Thymus (tissue), 11 donors: ENCODE measurements around the gene ABHD16A. TPM values are rescaled to one million over a fixed set of nuclear protein-coding genes. Genes with fewer than 3 reads are reported as not detected.
"Not testable (repeated sequence)": the region's sequence is repeated elsewhere in the genome, so short reads cannot be mapped to it uniquely, and the experiment has no call there.

Experiments
- DNase-seq, 9 donors: peaks; one replicate each; pipeline ENCODE4 v3.0.0-alpha.2; 2013; ENCODE audit warnings: low spot score in 9 of 9, low read depth in 6 of 9, missing footprints in 1 of 9
- H3K27ac ChIP-seq, 2 donors: one replicate each; pipeline ENCODE4 v1.5.1; 2013; ENCODE audit warnings: control low read depth in 1 of 2, low read depth in 1 of 2, low read length in 1 of 2, mild to moderate bottlenecking in 1 of 2, moderate library complexity in 1 of 2
- H3K27me3 ChIP-seq, 2 donors: one replicate each; pipeline ENCODE4 v1.5.1; 2013; ENCODE audit warnings: low read length in 1 of 2; ENCODE audit not compliant: control insufficient read depth in 2 of 2, insufficient read depth in 1 of 2
- H3K36me3 ChIP-seq, 2 donors: one replicate each; pipeline ENCODE4 v1.5.1; 2013; ENCODE audit warnings: low read length in 1 of 2, mild to moderate bottlenecking in 1 of 2, moderate library complexity in 1 of 2; ENCODE audit not compliant: control insufficient read depth in 2 of 2, insufficient read depth in 2 of 2
- H3K4me1 ChIP-seq, 2 donors: one replicate each; pipeline ENCODE4 v1.5.1; 2013; ENCODE audit warnings: low read length in 2 of 2; ENCODE audit not compliant: control insufficient read depth in 2 of 2, insufficient read depth in 2 of 2
- H3K4me3 ChIP-seq, 2 donors: one replicate each; pipeline ENCODE4 v1.5.1; 2013; ENCODE audit warnings: low read length in 2 of 2, control low read depth in 1 of 2, mild to moderate bottlenecking in 1 of 2
- H3K9me3 ChIP-seq, 2 donors: one replicate each; pipeline ENCODE4 v1.5.1; 2013; ENCODE audit warnings: low read length in 1 of 2, mild to moderate bottlenecking in 1 of 2; ENCODE audit not compliant: control insufficient read depth in 2 of 2, insufficient read depth in 1 of 2
- WGBS: extraction: QIAGEN DNeasy Blood & Tissue Kit; methylation state at CpG from one replicate; pipeline ENCODE4 v1.1.7; 2013; 5-methylcytosine and 5-hydroxymethylcytosine counted together
- polyA plus RNA-seq: library from polyadenylated mRNA; stranded (reverse); fragments of 200-250 nt; gene quantifications from one replicate; pipeline ENCODE4 v1.2.3, GENCODE V29; 2013
- total RNA-seq: library from RNA; stranded (reverse); fragments of 120-200 nt; gene quantifications from one replicate; pipeline ENCODE4 v1.2.4, GENCODE V29; 2013
- donor health status: healthy.

Gene ABHD16A
- total and polyA plus RNA-seq, 2 donors = 50.0 to 51.3 TPM

GRCh38 chr6:31709157-31709556, 6.0 kb upstream of the ABHD16A start:
- 95% methylated on average over 11 of the region's 11 CpGs for WGBS
- not testable (repeated sequence) for H3K4me3 ChIP-seq, H3K27ac ChIP-seq, H3K27me3 ChIP-seq, H3K9me3 ChIP-seq, DNase-seq, H3K36me3 ChIP-seq
- peaks cover 6 to 33% of the 10 kb centered on the region in 2 donors for H3K4me1 ChIP-seq

DNA sequence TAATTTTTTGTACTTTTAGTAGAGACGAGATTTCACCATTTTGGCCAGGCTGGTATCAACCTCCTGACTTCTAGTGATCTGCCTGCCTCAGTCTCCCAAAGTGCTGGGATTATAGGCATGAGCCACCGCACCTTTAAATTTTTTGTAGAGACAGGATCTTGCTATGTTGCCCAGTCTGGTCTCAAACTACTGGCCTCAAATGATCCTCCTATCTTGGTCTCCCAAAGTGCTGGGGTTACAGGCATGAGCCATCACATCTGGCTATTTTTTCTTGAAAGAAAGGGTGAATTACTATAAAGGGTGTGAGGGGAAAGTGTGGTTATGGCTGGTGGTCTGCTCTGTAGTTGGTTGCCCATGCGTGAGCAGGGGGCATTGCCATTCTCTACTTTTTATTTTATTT, 5.1 kb upstream of the ABHD16A start:
- no peak overlapping the region for H3K27ac ChIP-seq
- peaks cover 0 to 5% of the 10 kb centered on the region in 2 donors for H3K9me3 ChIP-seq
- no peaks in the 10 kb centered on the region for H3K27me3 ChIP-seq
- WGBS = 98% methylated on average over 3 of the region's 3 CpGs
- no peak overlapping the region for H3K4me3 ChIP-seq
- peaks cover 5 to 32% of the 10 kb centered on the region in 2 donors for H3K4me1 ChIP-seq
- H3K36me3 ChIP-seq = no peaks in the 10 kb centered on the region
- no peak for DNase-seq

DNA sequence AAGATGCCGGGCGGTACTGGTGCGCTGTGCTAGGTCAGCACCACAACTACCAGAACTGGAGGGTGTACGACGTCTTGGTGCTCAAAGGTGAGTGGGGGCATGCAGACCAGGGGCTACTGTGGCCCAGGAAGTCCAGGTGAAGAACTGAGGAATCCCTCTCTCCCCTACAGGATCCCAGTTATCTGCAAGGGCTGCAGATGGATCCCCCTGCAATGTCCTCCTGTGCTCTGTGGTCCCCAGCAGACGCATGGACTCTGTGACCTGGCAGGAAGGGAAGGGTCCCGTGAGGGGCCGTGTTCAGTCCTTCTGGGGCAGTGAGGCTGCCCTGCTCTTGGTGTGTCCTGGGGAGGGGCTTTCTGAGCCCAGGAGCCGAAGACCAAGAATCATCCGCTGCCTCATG, 4.6 kb upstream of the ABHD16A start:
- no peaks in the 10 kb centered on the region for H3K36me3 ChIP-seq
- WGBS = 97% methylated on average over 10 of the region's 10 CpGs
- no peaks in the 10 kb centered on the region for H3K27me3 ChIP-seq
- H3K27ac ChIP-seq = no peak overlapping the region
- peaks cover 5 to 27% of the 10 kb centered on the region in 2 donors for H3K4me1 ChIP-seq
- DNase-seq = no peak
- no peak overlapping the region for H3K4me3 ChIP-seq
- H3K9me3 ChIP-seq = peaks cover 0 to 5% of the 10 kb centered on the region in 2 donors

- H3K27me3 ChIP-seq = no peaks in the 10 kb centered on the region
- WGBS = 97% methylated on average over 3 of the region's 3 CpGs
- no peak within 1 kb of the TSS for H3K27ac ChIP-seq
- H3K4me1 ChIP-seq = peaks cover 13 to 28% of the 10 kb centered on the region in 2 donors
- peaks cover under 1 to 1% of the 10 kb centered on the region in 2 donors for H3K36me3 ChIP-seq
- peaks cover 0 to 5% of the 10 kb centered on the region in 2 donors for H3K9me3 ChIP-seq
- no peak for DNase-seq
- H3K4me3 ChIP-seq = no peak within 1 kb of the TSS
Observed at GRCh38 chr6:31706599-31706998, 3.5 kb upstream of the ABHD16A start, which contains the start of gene LY6G6F. TSS of gene LY6G6F (plus strand) at chr6:31706866. CDS start at chr6:31706907, 41 bp downstream.

- peaks cover 6 to 7% of the 10 kb centered on the region in 2 donors for H3K36me3 ChIP-seq
- no peak for DNase-seq
- peaks cover 0 to 5% of the 10 kb centered on the region in 2 donors for H3K9me3 ChIP-seq
- H3K27ac ChIP-seq = no peak overlapping the region
- H3K4me1 ChIP-seq = peaks cover 15 to 26% of the 10 kb centered on the region in 2 donors
- no peak overlapping the region for H3K4me3 ChIP-seq
- no peaks in the 10 kb centered on the region for H3K27me3 ChIP-seq
- WGBS = 95% methylated on average over 6 of the region's 6 CpGs
Observed at GRCh38 chr6:31705931-31706330, 2.8 kb upstream of the ABHD16A start.

DNA sequence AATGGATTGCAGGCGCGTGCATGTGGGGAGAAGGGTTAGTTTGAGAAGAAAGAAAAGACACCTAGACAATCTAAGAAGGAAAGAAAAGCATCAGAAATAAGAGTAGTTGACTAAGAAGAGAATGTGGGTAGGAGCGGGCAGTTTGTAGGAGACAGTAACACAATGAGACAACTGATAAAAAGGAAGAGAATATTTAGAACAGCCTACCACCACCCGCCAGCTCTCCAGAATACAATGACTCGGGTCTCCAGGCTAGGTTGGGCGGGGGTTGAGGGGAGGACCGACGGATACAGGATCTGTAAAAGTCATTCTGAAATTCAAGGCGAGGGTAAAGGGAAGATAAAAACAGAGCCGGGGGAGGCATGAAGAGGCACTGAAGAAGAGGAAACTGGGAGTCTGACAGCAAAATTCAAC, 712 bp downstream of the ABHD16A start:
- peak overlapping the region; percentile 88 to 94 for H3K4me3 ChIP-seq
- 2% methylated on average over 10 of the region's 10 CpGs for WGBS
- H3K27me3 ChIP-seq = no peaks in the 10 kb centered on the region
- DNase-seq = no peak
- H3K36me3 ChIP-seq = peaks cover 20 to 29% of the 10 kb centered on the region in 2 donors
- H3K4me1 ChIP-seq = peaks cover 15 to 19% of the 10 kb centered on the region in 2 donors
- H3K9me3 ChIP-seq = peaks cover 0 to 5% of the 10 kb centered on the region in 2 donors
- peak overlapping the region; percentile 98 to 100 for H3K27ac ChIP-seq

DNA sequence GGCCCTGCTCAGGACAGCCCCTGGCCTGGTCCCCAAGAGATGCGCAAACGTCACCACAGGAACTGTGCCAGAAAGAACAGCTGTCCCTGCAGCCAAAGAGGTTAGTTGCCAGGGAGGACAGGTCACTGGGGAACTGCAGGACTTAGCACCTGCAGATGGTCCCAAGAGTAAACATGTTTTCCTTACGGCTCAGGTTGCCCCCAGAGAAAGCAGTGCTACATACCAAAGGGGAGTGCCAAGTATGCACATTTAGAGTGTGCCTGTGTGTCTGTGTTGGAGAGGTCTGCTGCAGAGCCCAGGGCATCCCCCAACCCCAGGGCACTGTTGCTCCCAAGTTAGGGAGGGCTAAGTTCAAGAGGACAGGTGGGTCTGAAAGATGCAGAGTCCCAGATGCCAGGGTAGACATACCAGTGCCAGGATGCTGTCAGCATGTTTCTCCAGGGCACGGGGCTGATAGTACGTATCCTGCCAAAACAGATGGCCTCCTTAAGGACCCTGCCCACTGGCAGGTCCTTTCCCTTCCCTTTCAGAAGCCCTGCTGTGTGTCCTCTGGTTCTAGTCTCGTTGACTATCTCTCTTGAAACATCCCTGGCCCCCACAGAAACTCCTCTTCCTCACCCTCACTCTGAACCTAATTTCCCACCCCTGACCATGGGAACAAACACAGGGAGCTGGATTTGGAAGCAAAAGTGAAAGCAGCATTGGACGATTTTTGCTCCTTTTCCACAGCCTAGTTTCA, 1.3 kb downstream of the ABHD16A start:
- 56% methylated on average over 7 of the region's 7 CpGs for WGBS

GRCh38 chr6:31700740-31701401, 2.3 kb downstream of the ABHD16A start:
- Histone ChIP-seq H3K27ac (no peak overlapping the region), H3K36me3 (peaks cover 25 to 40% of the 10 kb centered on the region in 2 donors), H3K27me3 (no peaks in the 10 kb centered on the region), H3K9me3 (peaks cover 0 to 5% of the 10 kb centered on the region in 2 donors), H3K4me3 (no peak overlapping the region), H3K4me1 (peaks cover 15 to 21% of the 10 kb centered on the region in 2 donors)
- no peak for DNase-seq
- 98% methylated on average over 5 of the region's 5 CpGs for WGBS

More for the DNA sequence above, 1.3 kb downstream of the ABHD16A start:
- Histone ChIP-seq H3K36me3 (peaks cover 21 to 33% of the 10 kb centered on the region in 2 donors), H3K4me1 (peaks cover 15 to 21% of the 10 kb centered on the region in 2 donors), H3K9me3 (peaks cover 0 to 5% of the 10 kb centered on the region in 2 donors), H3K27ac (peak overlapping the region; percentile 8 to 98), H3K4me3 (peak overlapping the region; percentile 88 to 94), H3K27me3 (no peaks in the 10 kb centered on the region)
- no peak for DNase-seq

DNA sequence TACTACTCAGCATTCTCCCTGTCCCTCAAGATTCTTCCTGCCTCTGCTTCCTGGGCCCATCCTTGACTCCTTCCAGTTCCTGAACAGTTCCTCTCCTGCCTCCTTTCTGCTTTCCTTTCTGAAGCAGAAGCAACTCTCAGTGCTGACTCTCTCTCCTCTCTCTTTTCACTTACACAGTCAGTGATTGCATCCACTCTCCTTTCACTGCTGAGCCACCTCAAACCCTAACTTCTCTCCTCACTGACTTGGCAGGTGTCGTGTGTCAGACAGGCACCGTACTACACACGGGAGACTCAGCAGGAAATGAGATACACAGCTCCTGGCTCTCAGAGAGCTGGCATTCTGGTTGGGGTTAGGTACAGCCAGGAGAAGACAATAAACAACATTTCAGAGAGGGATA, 5.6 kb downstream of the ABHD16A start:
- Histone ChIP-seq H3K4me3 (no peak overlapping the region), H3K4me1 (peaks cover 10 to 13% of the 10 kb centered on the region in 2 donors), H3K9me3 (no peaks in the 10 kb centered on the region), H3K27me3 (no peaks in the 10 kb centered on the region), H3K27ac (no peak overlapping the region), H3K36me3 (peaks cover 50 to 66% of the 10 kb centered on the region in 2 donors)
- peak in 1 of 9 donors; percentile 28 for DNase-seq
- WGBS = 77% methylated on average over 3 of the region's 3 CpGs
